GM12878 (cell line): ENCODE results near the gene MIOS. TPM values are rescaled to one million over a fixed set of nuclear protein-coding genes. Genes with fewer than 3 reads are reported as not detected.

Source experiments
- ATAC-seq: fragments of 200-7000 bp; cut with Tn5 transposase; 3 replicates; pipeline ENCODE4 v1.9.1; 2020; ENCODE audit warnings: mild to moderate bottlenecking, moderate library complexity
- BruUV-seq: library from RNA; stranded (reverse); fragments of 400-500 nt; replicated peaks from 2 replicates; lab custom pipeline; 2021; lab: Mats Ljungman, UMichigan
- CTCF ChIA-PET: fragments of 300-600 bp; sonication (Branson Sonifier 250); formaldehyde crosslinking; extraction: SDS; loops from one replicate; lab custom pipeline; 2021; ENCODE audit warnings: inconsistent platforms; lab: Yijun Ruan, JAX
- POLR2A ChIA-PET: fragments of 350-600 bp; formaldehyde crosslinking; extraction: SDS; loops from one replicate; lab custom pipeline; 2021; ENCODE audit warnings: inconsistent platforms; lab: Charles Lee
- RAD21 ChIA-PET: fragments of 300-600 bp; sonication (Branson Sonifier 250); formaldehyde crosslinking; loops from one replicate; lab custom pipeline; 2023; ENCODE audit warnings: antibody characterized with exemption; ENCODE audit not compliant: unreplicated experiment; lab: Charles Lee
- SMC1A ChIA-PET: fragments of 300-600 bp; sonication (Branson Sonifier 250); formaldehyde crosslinking; loops from one replicate; lab custom pipeline; 2023; ENCODE audit not compliant: unreplicated experiment, uncharacterized antibody; lab: Charles Lee
- DNase-seq: peaks from one replicate; pipeline ENCODE4 v3.0.0-alpha.2; 2011; ENCODE audit warnings: low read depth, low spot score
- FAIRE-seq: peaks from 3 replicates; lab custom pipeline; 2011; peaks lifted over from hg19 to GRCh38; lab: Jason Lieb, UNC
- H2AFZ ChIP-seq: 2 replicates; pipeline ENCODE4 v1.6.0; 2011; ENCODE audit warnings: low read depth, low read length, control low read depth; ENCODE audit not compliant: control insufficient read depth
- H3K27ac ChIP-seq: 2 replicates; pipeline ENCODE4 v1.5.1; 2011; ENCODE audit warnings: control low read depth; ENCODE audit not compliant: control insufficient read depth, insufficient read depth
- H3K27me3 ChIP-seq, 2 experiments: replicated peaks in 1 of 2; 2 replicates each; pipeline versions ENCODE4 v1.6.0 to v1.6.1; 2011; ENCODE audit warnings: low read length in 1 of 2; ENCODE audit not compliant: control insufficient read depth in 2 of 2, insufficient read depth in 2 of 2
- H3K36me3 ChIP-seq, 2 experiments: 2 replicates each; pipeline ENCODE4 v1.5.1; 2011; ENCODE audit warnings: low read length in 1 of 2; ENCODE audit not compliant: control insufficient read depth in 2 of 2, insufficient read depth in 2 of 2
- H3K4me1 ChIP-seq: 2 replicates; pipeline ENCODE4 v1.6.1; 2011; ENCODE audit warnings: mild to moderate bottlenecking, low read length, moderate library complexity, mixed read lengths; ENCODE audit not compliant: control insufficient read depth, insufficient read depth
- H3K4me2 ChIP-seq: 2 replicates; pipeline ENCODE4 v1.6.0; 2011; ENCODE audit warnings: control low read depth; ENCODE audit not compliant: control insufficient read depth, insufficient read depth
- H3K4me3 ChIP-seq: fragments of 200-600 bp; sonication (generic); 2 replicates; pipeline ENCODE4 v1.5.1; 2016
- H3K79me2 ChIP-seq: 2 replicates; pipeline ENCODE4 v1.6.0; 2011; ENCODE audit warnings: low read length; ENCODE audit not compliant: control insufficient read depth, insufficient read depth
- H3K9ac ChIP-seq: 2 replicates; pipeline ENCODE4 v1.8.0; 2011; ENCODE audit warnings: low read length, control low read depth, mixed read lengths; ENCODE audit not compliant: control insufficient read depth, insufficient read depth
- H3K9me3 ChIP-seq: replicated peaks from 3 replicates; pipeline ENCODE4 v1.5.1; 2011; ENCODE audit warnings: mild to moderate bottlenecking, low read length; ENCODE audit not compliant: control insufficient read depth, insufficient read depth
- H4K20me1 ChIP-seq: 2 replicates; pipeline ENCODE4 v1.6.0; 2011; ENCODE audit not compliant: control insufficient read depth, insufficient read depth
- ATF2 ChIP-seq: IDR thresholded peaks from 2 replicates; pipeline ENCODE4 v1.6.1; 2012; ENCODE audit warnings: low read length, inconsistent platforms
- IKZF1 ChIP-seq: fragments of 450-650 bp; conservative IDR thresholded peaks from 2 replicates; pipeline ENCODE4 v1.6.1; 2017; ENCODE audit warnings: antibody characterized with exemption, mild to moderate bottlenecking
- JUND ChIP-seq: IDR thresholded peaks from 2 replicates; pipeline ENCODE4 v1.6.1; 2012; ENCODE audit warnings: low read depth, mild to moderate bottlenecking, low read length, improper control_type of control experiment, moderate library complexity
- MAX ChIP-seq: IDR thresholded peaks from 2 replicates; pipeline ENCODE4 v1.6.1; 2012; ENCODE audit warnings: low read depth, low read length, improper control_type of control experiment
- MTA2 ChIP-seq: fragments of 450-650 bp; IDR thresholded peaks from 2 replicates; pipeline ENCODE4 v1.6.1; 2016; ENCODE audit warnings: low read depth, mild to moderate bottlenecking, moderate library complexity
- POLR2AphosphoS2 ChIP-seq: IDR thresholded peaks from 2 replicates; pipeline ENCODE4 v1.6.1; 2011; ENCODE audit warnings: low read depth, mild to moderate bottlenecking, low read length, improper control_type of control experiment, moderate library complexity
- SMC3 ChIP-seq: IDR thresholded peaks from 2 replicates; pipeline ENCODE4 v1.6.1; 2011; ENCODE audit warnings: low read length, improper control_type of control experiment, borderline replicate concordance
- TARDBP ChIP-seq: IDR thresholded peaks from 2 replicates; pipeline ENCODE4 v1.6.1; 2016; ENCODE audit warnings: borderline replicate concordance
- ZNF207 ChIP-seq: fragments of 450-650 bp; IDR thresholded peaks from 2 replicates; pipeline ENCODE4 v1.6.1; 2014; ENCODE audit warnings: antibody characterized with exemption, mild to moderate bottlenecking, borderline replicate concordance
- ZNF592 ChIP-seq: fragments of 450-650 bp; IDR thresholded peaks from 2 replicates; pipeline ENCODE4 v1.6.1; 2017; ENCODE audit warnings: mild to moderate bottlenecking, moderate library complexity
- WGBS: methylation state at CpG from one replicate; pipeline ENCODE4 v1.1.6; 2016; ENCODE audit warnings: low lambda C conversion rate; ENCODE audit not compliant: insufficient replicate concordance, insufficient coverage; ENCODE audit errors: missing lambda C conversion rate; 5-methylcytosine and 5-hydroxymethylcytosine counted together
- in situ Hi-C: fragments of 300-500 bp; cut with MboI; formaldehyde crosslinking; loops from 9 replicates; pipeline ENCODE4 v1.14.3; 2018; ENCODE audit warnings: mixed read lengths
- intact Hi-C: fragments of 100-400 bp; cut with micrococcal nuclease; formaldehyde crosslinking; loops from one replicate; pipeline ENCODE4 v1.14.2; 2022; ENCODE audit not compliant: unreplicated experiment
- polyA plus RNA-seq, 11 experiments: library from polyadenylated mRNA; depleted of rRNA in 4 of 11; unstranded in 6 of 11; stranded (reverse) in 5 of 11; fragments of >200 nt; fragmentation: Nextera tagmentation in 4 of 11; fragmentation: Illumina TruSeq in 1 of 11; extraction: Ambion mirVana in 4 of 11; extraction: Trizol in 1 of 11; gene quantifications; 1 replicate in 1 of 11; 2 replicates in 10 of 11; pipeline versions ENCODE4 v1.2.1 to v1.2.3, GENCODE V29; 2011 to 2016; ENCODE audit warnings: inconsistent platforms in 2 of 11, missing spikeins in 2 of 11, low read depth in 1 of 11
- total RNA-seq, 4 experiments: library from RNA; depleted of rRNA in 3 of 4; stranded (reverse); fragments of >200 nt in 3 of 4; fragmentation: Illumina TruSeq in 1 of 4; extraction: Trizol in 1 of 4; gene quantifications; 2 replicates each; pipeline versions ENCODE4 v1.2.1 to v1.2.3, GENCODE V29; 2013 to 2021

Gene MIOS
- total and polyA plus RNA-seq, 10 of the 15 experiments (the other 5 are each of a cell fraction or from before 2014, with no cell fraction given): 13.1 to 94.9 (median 54.2) TPM

GRCh38 chr7:7596176-7596575 lies 29.5 kb downstream of the MIOS start (continued):
- TF ChIP-seq ZNF592 (no peak), MTA2 (no peak), SMC3 (no peak)

GRCh38 chr7:7607010-7607409 lies 40.3 kb downstream of the MIOS start:
- no peak overlapping the region for H3K4me3 ChIP-seq
- ChIA-PET CTCF (interaction anchor here (1.0 to 2.3 kb wide), 2 partner anchors 11 to 21 kb away, joined by 3 to 6 read pairs; no protein-coding TSS in a partner anchor), SMC1A (interaction anchor here (0.7 to 1.4 kb wide), 3 partner anchors 11 to 13 kb away, joined by 3 to 4 read pairs (median 3); no protein-coding TSS in a partner anchor), RAD21 (no interaction called here), POLR2A (no interaction called here)
- ATAC-seq: no peak
- H3K27ac ChIP-seq: no peak overlapping the region
- DNase-seq: no peak
- H2AFZ ChIP-seq: no peak overlapping the region
- no peak for FAIRE-seq
- no peaks in the 10 kb centered on the region for H3K9me3 ChIP-seq
- in situ Hi-C loops: no loop called here
- WGBS: 63% methylated on average over 3 of the region's 3 CpGs
- H3K27me3 ChIP-seq: no peaks in the 10 kb centered on the region
- BruUV-seq: no TSS peak
- intact Hi-C loops: no loop called here
- TF ChIP-seq ATF2 (no peak), ZNF592 (no peak), ZNF207 (no peak), JUND (no peak), POLR2AphosphoS2 (no peak), IKZF1 (no peak), MAX (no peak), TARDBP (no peak)
- H3K4me1 ChIP-seq: no peaks in the 10 kb centered on the region
- no peaks in the 10 kb centered on the region for H3K79me2 ChIP-seq
- peaks cover 0 to 16% of the 10 kb centered on the region in 2 experiments; a peak in 1 of 4 replicates for H3K36me3 ChIP-seq
- no peak overlapping the region for H3K4me2 ChIP-seq
- no peak overlapping the region for H3K9ac ChIP-seq
- H4K20me1 ChIP-seq: no peaks in the 10 kb centered on the region
